ENCODE measurements around the gene BRCA1. TPM values are rescaled to one million over a fixed set of nuclear protein-coding genes. Genes with fewer than 3 reads are reported as not detected.
"Not testable (repeated sequence)": the region's sequence is repeated elsewhere in the genome, so short reads cannot be mapped to it uniquely, and the experiment has no call there.

Gene BRCA1
- total RNA-seq, result 3.4 TPM
- long read RNA-seq, full-length matches to known transcripts, result 6 of 14 reads
- long read RNA-seq, partial matches to known transcripts, result 0 of 14 reads
- long read RNA-seq, other reads (novel, unspliced or antisense), result 8 of 14 reads

GRCh38 chr17:43125133-43125966, at the start of gene BRCA1:
BRCA1 (minus strand) TSS chr17:43125364; CDS start chr17:43124096, 1,268 bp downstream.
- peak; percentile 93 for DNase-seq (ENCODE audit: low spot score)

- DNase-seq (ENCODE audit: low spot score), result no peak
These were observed 46.7 kb upstream of the BRCA1 start for GRCh38 chr17:43171586-43172487.

GRCh38 chr17:43170766-43171585, 45.8 kb upstream of the BRCA1 start, which contains the start of gene NBR1:
NBR1 (plus strand) TSS chr17:43171214; CDS start chr17:43175800, 4,586 bp downstream.
- DNase-seq (ENCODE audit: low spot score), result peak; percentile 93

- no peak for DNase-seq (ENCODE audit: low spot score)
These were observed 45.1 kb upstream of the BRCA1 start for GRCh38 chr17:43170140-43170765.

GRCh38 chr17:43169561-43170139, 44.5 kb upstream of the BRCA1 start:
- DNase-seq (ENCODE audit: low spot score), result no peak

- DNase-seq (ENCODE audit: low spot score), result not testable (repeated sequence)
These were observed 40.8 kb upstream of the BRCA1 start for GRCh38 chr17:43165971-43166370.

GRCh38 chr17:43159957-43160356, 34.8 kb upstream of the BRCA1 start:
- DNase-seq (ENCODE audit: low spot score), result not testable (repeated sequence)

GRCh38 chr17:43159232-43159631, 34.1 kb upstream of the BRCA1 start:
- DNase-seq (ENCODE audit: low spot score), result not testable (repeated sequence)

GRCh38 chr17:43155666-43156065, 30.5 kb upstream of the BRCA1 start:
- DNase-seq (ENCODE audit: low spot score), result no peak

- DNase-seq (ENCODE audit: low spot score), result not testable (repeated sequence)
These were observed 28.2 kb upstream of the BRCA1 start for GRCh38 chr17:43153197-43153835.

GRCh38 chr17:43151880-43152456, 26.8 kb upstream of the BRCA1 start:
- DNase-seq (ENCODE audit: low spot score), result no peak

- DNase-seq (ENCODE audit: low spot score), result no peak
These were observed 21.5 kb upstream of the BRCA1 start for GRCh38 chr17:43146649-43147048.

- no peak for DNase-seq (ENCODE audit: low spot score)
These were observed 18.0 kb upstream of the BRCA1 start for GRCh38 chr17:43143201-43143600.

- no peak for DNase-seq (ENCODE audit: low spot score)
These were observed 17.0 kb upstream of the BRCA1 start for GRCh38 chr17:43142153-43142552.

GRCh38 chr17:43140396-43141332, 15.5 kb upstream of the BRCA1 start:
- DNase-seq (ENCODE audit: low spot score), result no peak

- peak; percentile 41 for DNase-seq (ENCODE audit: low spot score)
These were observed 13.4 kb upstream of the BRCA1 start for GRCh38 chr17:43138531-43138930.

GRCh38 chr17:43136574-43136973, 11.4 kb upstream of the BRCA1 start:
- not testable (repeated sequence) for DNase-seq (ENCODE audit: low spot score)

- peak; percentile 75 for DNase-seq (ENCODE audit: low spot score)
These were observed 10.3 kb upstream of the BRCA1 start for GRCh38 chr17:43135454-43135819.
